SK-N-SH (cell line): ENCODE data around the gene THADA.

ENCODE experiments used
- CTCF ChIP-seq: fragments of 200-600 bp; sonication (generic); IDR thresholded peaks from 2 replicates; pipeline ENCODE4 v1.6.1; 2017; ENCODE audit warnings: antibody characterized with exemption, mild to moderate bottlenecking, moderate library complexity
- EP300 ChIP-seq, 2 experiments: IDR thresholded peaks; 2 replicates each; pipeline versions ENCODE4 v1.4.0 to v1.6.1; 2012; ENCODE audit warnings: borderline replicate concordance in 1 of 2, low read depth in 1 of 2, low read length in 1 of 2
- POLR2AphosphoS5 ChIP-seq: IDR thresholded peaks from 2 replicates; pipeline ENCODE4 v1.6.1; 2012; ENCODE audit warnings: low read depth, low read length
- REST ChIP-seq: IDR thresholded peaks from 2 replicates; pipeline ENCODE4 v1.6.1; 2012; ENCODE audit warnings: mild to moderate bottlenecking, low read depth, low read length, moderate library complexity
- SMC3 ChIP-seq: IDR thresholded peaks from 2 replicates; pipeline ENCODE4 v1.6.1; 2012; ENCODE audit warnings: low read depth, low read length, improper control_type of control experiment
- USF1 ChIP-seq: IDR thresholded peaks from 2 replicates; pipeline ENCODE4 v1.4.0; 2012; ENCODE audit warnings: low read depth, borderline replicate concordance

- TF ChIP-seq CTCF (no peak), REST (no peak), USF1 (no peak), POLR2AphosphoS5 (no peak), EP300 (IDR thresholded peaks at IDR 0.05; ENCODE audit: borderline replicate concordance in 1 of 2, low read depth in 1 of 2, low read length in 1 of 2) (no peak), SMC3 (no peak)
Measured at GRCh38 chr2:43294973-43295603, 300.8 kb downstream of the THADA start.
